ENCODE results near the gene ARHGEF39. TPM values are rescaled to one million over a fixed set of nuclear protein-coding genes. Genes with fewer than 3 reads are reported as not detected.

ARHGEF39 gene
- total and polyA plus RNA-seq, 9 of the 15 experiments (the other 6 are each of a cell fraction or from before 2014, with no cell fraction given) = 2.8 to 21.7 (median 12.9) TPM

GRCh38 chr9:35665471-35665818 is 450 bp upstream of the ARHGEF39 start:
- peak in 1 of 3 experiments; percentile 20; a peak in 1 of 6 replicates for TF ChIP-seq ZBTB11 (CRISPR knock-in tag; IDR thresholded peaks at IDR 0.05)
- peak; percentile 78; the same call in 1 of the 2 replicates for TF ChIP-seq NFIC (IDR thresholded peaks at IDR 0.05)
- TF ChIP-seq GTF2F1 (IDR thresholded peaks at IDR 0.05; ENCODE audit: low read depth, low read length) = no peak
- TF ChIP-seq CTCF (IDR thresholded peaks at IDR 0.05 in 2 of 3, conservative IDR thresholded peaks at IDR 0.05 in 1 of 3; ENCODE audit: insufficient read depth in 2 of 3, low read depth in 1 of 3, low read length in 3 of 3) = 0 out of 6 replicates have a peak, but pooled peaks of 1 of the 3 experiments have one; percentile 7
- TF ChIP-seq ZFX (CRISPR knock-in tag; IDR thresholded peaks at IDR 0.05) = peak; percentile 3; the same call in 1 of the 2 replicates
- H3K27ac ChIP-seq (ENCODE audit: extremely low read depth, low read depth, low read length) = peak overlapping the region; percentile 92
- no peaks in the 10 kb centered on the region for H3K9me1 ChIP-seq (ENCODE audit: control insufficient read depth, insufficient read depth, low read length)
- ATAC-seq = no peak
- peak overlapping the region; percentile 95 for H3K4me2 ChIP-seq (ENCODE audit: insufficient read depth, low read length)
- H3K36me3 ChIP-seq (ENCODE audit: control insufficient read depth, insufficient read depth, low read length) = peaks cover 29% of the 10 kb centered on the region; the same call in 2 of the 3 replicates
- POLR2A ChIA-PET = interaction anchor here (2.8 kb wide), 1 partner anchor 14 kb away, joined by 6 read pairs; no protein-coding TSS in a partner anchor
- no peaks in the 10 kb centered on the region for H4K20me1 ChIP-seq (replicated peaks; ENCODE audit: control insufficient read depth, insufficient read depth, low read length)
- FAIRE-seq = no peak
- DNase-seq (ENCODE audit: extremely low read depth in 1 of 4, low spot score in 3 of 4) = no peak
- 32% methylated on average over 5 of the region's 5 CpGs for WGBS (ENCODE audit: insufficient coverage, low coverage, missing lambda C conversion rate)
- in situ Hi-C loops (cut with MboI) = no loop called here
- no peaks in the 10 kb centered on the region for H3K27me3 ChIP-seq (ENCODE audit: control insufficient read depth in 2 of 2, insufficient read depth in 2 of 2, low read length in 2 of 2)
- peaks cover 18% of the 10 kb centered on the region for H3K79me2 ChIP-seq (ENCODE audit: control insufficient read depth, insufficient read depth, low read length)
- CTCF ChIA-PET (ENCODE audit: low intra/inter-chr PET ratio) = no interaction called here
- H3K9ac ChIP-seq (ENCODE audit: insufficient read depth in 1 of 2, low read depth in 2 of 2, low read length in 2 of 2) = peak overlapping the region; percentile 91 to 95
- peak overlapping the region; percentile 95 for H2AFZ ChIP-seq (ENCODE audit: low read depth, low read length)
- no TSS peak for BruUV-seq (replicated peaks)
- no peaks in the 10 kb centered on the region for H3K9me3 ChIP-seq (replicated peaks; ENCODE audit: control insufficient read depth, insufficient read depth, low read depth, low read length)
- H3K4me1 ChIP-seq (replicated peaks in 1 of 2; ENCODE audit: control insufficient read depth in 2 of 2, insufficient read depth in 2 of 2, low read length in 2 of 2) = peaks cover 13 to 22% of the 10 kb centered on the region in 2 experiments
- H3K4me3 ChIP-seq = peak overlapping the region; percentile 81
- intact Hi-C loops (cut with micrococcal nuclease) = loop anchor here (10.0 kb wide), 1 partner anchor 149 kb away; the partner anchor contains the start of genes HINT2 and SPAG8
